Measurements from ENCODE around the gene ADH1C.
A peak's percentile ranks its signal among the peaks of the same experiment; 100 is the strongest.
"Not testable (repeated sequence)": the region's sequence is repeated elsewhere in the genome, so short reads cannot be mapped to it uniquely, and the experiment has no call there.

ADH1C gene
- long read RNA-seq, donor 1, transcript ADH1C-204 (9 exons, 1,740 nt), result major isoform, 37 of 68 reads
- long read RNA-seq, donor 1, partial matches to known transcripts, result 31 of 68 reads
- long read RNA-seq, donor 1, other reads (novel, unspliced or antisense), result 0 of 68 reads
- long read RNA-seq, donor 2, transcript ADH1C-204 (9 exons, 1,740 nt), result major isoform, 7 of 18 reads
- long read RNA-seq, donor 2, partial matches to known transcripts, result 11 of 18 reads
- long read RNA-seq, donor 2, other reads (novel, unspliced or antisense), result 0 of 18 reads
- long read RNA-seq, donor 3, transcript ADH1C-204 (9 exons, 1,740 nt), result major isoform, 19 of 39 reads
- long read RNA-seq, donor 3, partial matches to known transcripts, result 20 of 39 reads
- long read RNA-seq, donor 3, other reads (novel, unspliced or antisense), result 0 of 39 reads
- long read RNA-seq, donor 4, transcript ADH1C-204 (9 exons, 1,740 nt), result major isoform, 25 of 39 reads
- long read RNA-seq, donor 4, partial matches to known transcripts, result 14 of 39 reads
- long read RNA-seq, donor 4, other reads (novel, unspliced or antisense), result 0 of 39 reads
- long read RNA-seq, donor 5, transcript ADH1C-204 (9 exons, 1,740 nt), result major isoform, 15 of 23 reads
- long read RNA-seq, donor 5, partial matches to known transcripts, result 8 of 23 reads
- long read RNA-seq, donor 5, other reads (novel, unspliced or antisense), result 0 of 23 reads
- long read RNA-seq, donor 6, transcript ADH1C-204 (9 exons, 1,740 nt), result major isoform, 9 of 46 reads
- long read RNA-seq, donor 6, partial matches to known transcripts, result 37 of 46 reads
- long read RNA-seq, donor 6, other reads (novel, unspliced or antisense), result 0 of 46 reads
- long read RNA-seq, donor 7, transcript ADH1C-204 (9 exons, 1,740 nt), result major isoform, 14 of 48 reads
- long read RNA-seq, donor 7, partial matches to known transcripts, result 34 of 48 reads
- long read RNA-seq, donor 7, other reads (novel, unspliced or antisense), result 0 of 48 reads
- long read RNA-seq, donor 8, transcript ADH1C-204 (9 exons, 1,740 nt), result major isoform, 22 of 37 reads
- long read RNA-seq, donor 8, partial matches to known transcripts, result 15 of 37 reads
- long read RNA-seq, donor 8, other reads (novel, unspliced or antisense), result 0 of 37 reads

- peak; percentile 28 for DNase-seq
Observed at GRCh38 chr4:99352602-99353537, at the start of gene ADH1C. TSS of gene ADH1C (minus strand) at chr4:99352746. CDS start at chr4:99352675, 71 bp downstream.

- no peak for DNase-seq
Observed at GRCh38 chr4:99400831-99401230, 48.3 kb upstream of the ADH1C start.

- no peak for DNase-seq
Observed at GRCh38 chr4:99399017-99399416, 46.5 kb upstream of the ADH1C start.

GRCh38 chr4:99395595-99396364, 43.2 kb upstream of the ADH1C start:
- no peak for DNase-seq

GRCh38 chr4:99394896-99395295, 42.4 kb upstream of the ADH1C start:
- no peak for DNase-seq

- DNase-seq, result no peak
Observed at GRCh38 chr4:99390055-99390454, 37.5 kb upstream of the ADH1C start.

GRCh38 chr4:99389606-99390005, 37.1 kb upstream of the ADH1C start:
- no peak for DNase-seq

GRCh38 chr4:99383833-99384392, 31.4 kb upstream of the ADH1C start:
- peak; percentile 23 for DNase-seq

GRCh38 chr4:99383399-99383798, 30.9 kb upstream of the ADH1C start:
- DNase-seq, result peak; percentile 33

GRCh38 chr4:99382745-99383360, 30.3 kb upstream of the ADH1C start:
- no peak for DNase-seq

GRCh38 chr4:99381588-99382175, 29.1 kb upstream of the ADH1C start:
- DNase-seq, result no peak

- DNase-seq, result no peak
Observed at GRCh38 chr4:99379571-99379970, 27.0 kb upstream of the ADH1C start.

GRCh38 chr4:99378876-99379275, 26.3 kb upstream of the ADH1C start:
- DNase-seq, result no peak

- DNase-seq, result not testable (repeated sequence)
Observed at GRCh38 chr4:99377341-99377740, 24.8 kb upstream of the ADH1C start.

- DNase-seq, result not testable (repeated sequence)
Observed at GRCh38 chr4:99372464-99372863, 19.9 kb upstream of the ADH1C start.

GRCh38 chr4:99367817-99368216, 15.3 kb upstream of the ADH1C start:
- not testable (repeated sequence) for DNase-seq

- DNase-seq, result no peak
Observed at GRCh38 chr4:99366491-99366890, 13.9 kb upstream of the ADH1C start.

GRCh38 chr4:99362768-99363167, 10.2 kb upstream of the ADH1C start:
- DNase-seq, result no peak

- DNase-seq, result no peak
Observed at GRCh38 chr4:99361899-99362275, 9.3 kb upstream of the ADH1C start.
